H9 (cell line): ENCODE results near the gene RAPH1. TPM values are rescaled to one million over a fixed set of nuclear protein-coding genes. Genes with fewer than 3 reads are reported as not detected.
A peak's percentile ranks its signal among the peaks of the same experiment; 100 is the strongest.

Experiments
- DNase-seq: peaks from one replicate; pipeline ENCODE4 v3.0.0-alpha.2; 2017
- H2AFZ ChIP-seq: one replicate; pipeline ENCODE4 v1.6.1; 2013; ENCODE audit warnings: mild to moderate bottlenecking, low read length, control low read depth, moderate library complexity
- H2AK5ac ChIP-seq: 2 replicates; pipeline ENCODE4 v1.6.1; 2013; ENCODE audit warnings: low read length, control low read depth, mixed read lengths; ENCODE audit not compliant: insufficient read length
- H2BK120ac ChIP-seq: one replicate; pipeline ENCODE4 v1.6.1; 2013; ENCODE audit warnings: low read depth, mild to moderate bottlenecking, low read length, control low read depth, inconsistent platforms; ENCODE audit not compliant: poor library complexity, severe bottlenecking
- H2BK12ac ChIP-seq: 2 replicates; pipeline ENCODE4 v1.6.1; 2013; ENCODE audit warnings: low read length, control low read depth, mixed read lengths, low read depth; ENCODE audit not compliant: insufficient read length
- H2BK15ac ChIP-seq: 2 replicates; pipeline ENCODE4 v1.6.1; 2013; ENCODE audit warnings: low read depth, low read length, control low read depth
- H2BK20ac ChIP-seq: one replicate; pipeline ENCODE4 v1.6.1; 2013; ENCODE audit warnings: low read depth, mild to moderate bottlenecking, low read length, control low read depth, inconsistent platforms; ENCODE audit not compliant: poor library complexity, severe bottlenecking
- H2BK5ac ChIP-seq: 2 replicates; pipeline ENCODE4 v1.6.1; 2013; ENCODE audit warnings: low read length, control low read depth, mixed read lengths; ENCODE audit not compliant: insufficient read length
- H3K14ac ChIP-seq: 2 replicates; pipeline ENCODE4 v1.6.1; 2013; ENCODE audit warnings: low read length, control low read depth; ENCODE audit not compliant: insufficient read depth
- H3K18ac ChIP-seq: 2 replicates; pipeline ENCODE4 v1.6.1; 2013; ENCODE audit warnings: low read depth, mild to moderate bottlenecking, mixed read lengths, low read length, control low read depth; ENCODE audit not compliant: insufficient read length
- H3K23ac ChIP-seq: 2 replicates; pipeline ENCODE4 v1.6.1; 2013; ENCODE audit warnings: low read length, control low read depth, mixed read lengths, low read depth; ENCODE audit not compliant: insufficient read length
- H3K23me2 ChIP-seq: 2 replicates; pipeline ENCODE4 v1.6.1; 2013; ENCODE audit warnings: low read depth, mild to moderate bottlenecking, mixed read lengths, low read length, control low read depth; ENCODE audit not compliant: insufficient read length, poor library complexity, severe bottlenecking
- H3K27ac ChIP-seq: 2 replicates; pipeline ENCODE4 v1.5.1; 2013; ENCODE audit warnings: low read length, control low read depth, mixed read lengths, low read depth; ENCODE audit not compliant: insufficient read length
- H3K27me3 ChIP-seq: 2 replicates; pipeline ENCODE4 v1.6.1; 2013; ENCODE audit warnings: low read length, control low read depth, inconsistent platforms; ENCODE audit not compliant: insufficient read depth
- H3K4ac ChIP-seq: 2 replicates; pipeline ENCODE4 v1.6.1; 2013; ENCODE audit warnings: low read depth, mild to moderate bottlenecking, control low read depth, inconsistent platforms, low read length, moderate library complexity
- H3K4me1 ChIP-seq: 2 replicates; pipeline ENCODE4 v1.6.1; 2013; ENCODE audit warnings: low read length, control low read depth, inconsistent platforms; ENCODE audit not compliant: insufficient read depth
- H3K4me2 ChIP-seq: 2 replicates; pipeline ENCODE4 v1.6.1; 2013; ENCODE audit warnings: low read length, control low read depth, mixed read lengths; ENCODE audit not compliant: insufficient read length, insufficient read depth
- H3K56ac ChIP-seq: 2 replicates; pipeline ENCODE4 v1.6.1; 2013; ENCODE audit warnings: low read depth, mild to moderate bottlenecking, mixed read lengths, low read length, control low read depth; ENCODE audit not compliant: insufficient read length
- H3K79me1 ChIP-seq: 2 replicates; pipeline ENCODE4 v1.6.1; 2013; ENCODE audit warnings: low read depth, mild to moderate bottlenecking, moderate library complexity, low read length, control low read depth, inconsistent platforms; ENCODE audit not compliant: insufficient read depth, poor library complexity, severe bottlenecking
- H3K79me2 ChIP-seq: 2 replicates; pipeline ENCODE4 v1.6.1; 2013; ENCODE audit warnings: low read length, control low read depth, inconsistent platforms; ENCODE audit not compliant: insufficient read depth
- H3K9ac ChIP-seq: 2 replicates; pipeline ENCODE4 v1.6.1; 2013; ENCODE audit warnings: low read length, control low read depth, mixed read lengths; ENCODE audit not compliant: insufficient read length; ENCODE audit errors: extremely low read depth
- H3K9me3 ChIP-seq: one replicate; pipeline ENCODE4 v1.6.1; 2013; ENCODE audit warnings: low read depth, low read length, inconsistent platforms; ENCODE audit not compliant: control insufficient read depth
- H3T11ph ChIP-seq: one replicate; pipeline ENCODE4 v1.6.1; 2013; ENCODE audit warnings: mild to moderate bottlenecking, low read length, control low read depth, inconsistent platforms
- H4K20me1 ChIP-seq: one replicate; pipeline ENCODE4 v1.6.1; 2013; ENCODE audit not compliant: control insufficient read depth, insufficient read length, insufficient read depth
- H4K5ac ChIP-seq: 2 replicates; pipeline ENCODE4 v1.6.1; 2013; ENCODE audit warnings: low read depth, mild to moderate bottlenecking, mixed read lengths, low read length, control low read depth; ENCODE audit not compliant: insufficient read length
- H4K8ac ChIP-seq: replicated peaks from 2 replicates; pipeline ENCODE4 v1.6.1; 2013; ENCODE audit warnings: low read length, control low read depth, mixed read lengths, low read depth; ENCODE audit not compliant: insufficient read length
- H4K91ac ChIP-seq: 2 replicates; pipeline ENCODE4 v1.6.1; 2013; ENCODE audit warnings: low read depth, mild to moderate bottlenecking, moderate library complexity, mixed read lengths, low read length, control low read depth; ENCODE audit not compliant: insufficient read length
- H3K27ac Mint-ChIP-seq, 3 experiments: 2 replicates in 2 of 3; 3 replicates in 1 of 3; pipeline ENCODE4 v1.8.0; 2020 to 2021; ENCODE audit warnings: mixed read lengths in 3 of 3, mild to moderate bottlenecking in 1 of 3, moderate library complexity in 1 of 3
- H3K27me3 Mint-ChIP-seq: 2 replicates; pipeline ENCODE4 v1.8.0; 2021; ENCODE audit warnings: low read depth, mild to moderate bottlenecking, moderate library complexity, mixed read lengths
- H3K36me3 Mint-ChIP-seq, 3 experiments: 2 replicates in 2 of 3; 3 replicates in 1 of 3; pipeline ENCODE4 v1.8.0; 2020 to 2021; ENCODE audit warnings: low read depth in 3 of 3, mixed read lengths in 3 of 3; ENCODE audit not compliant: insufficient read depth in 1 of 3
- H3K4me1 Mint-ChIP-seq, 2 experiments: 2 replicates each; pipeline ENCODE4 v1.8.0; 2020; ENCODE audit warnings: mixed read lengths in 2 of 2
- H3K4me3 Mint-ChIP-seq, 2 experiments: 2 replicates in 1 of 2; 3 replicates in 1 of 2; pipeline ENCODE4 v1.8.0; 2020 to 2021; ENCODE audit warnings: mild to moderate bottlenecking in 2 of 2, mixed read lengths in 2 of 2, moderate library complexity in 1 of 2
- H3K9me3 Mint-ChIP-seq, 2 experiments: 2 replicates in 1 of 2; 3 replicates in 1 of 2; pipeline ENCODE4 v1.8.0; 2020; ENCODE audit warnings: mild to moderate bottlenecking in 2 of 2, mixed read lengths in 2 of 2, moderate library complexity in 1 of 2
- CTCF ChIP-seq: fragments of 200-600 bp; sonication (generic); conservative IDR thresholded peaks from 3 replicates; pipeline ENCODE4 v1.8.0; 2021; ENCODE audit warnings: antibody characterized with exemption, mild to moderate bottlenecking
- WGBS: extraction: QIAGEN DNeasy Blood & Tissue Kit; methylation state at CpG from one replicate; pipeline ENCODE4 v1.1.7; 2013; ENCODE audit warnings: missing lambda C conversion rate, low lambda C conversion rate, mixed read lengths; ENCODE audit not compliant: insufficient read length; ENCODE audit errors: extremely low coverage; 5-methylcytosine and 5-hydroxymethylcytosine counted together
- total RNA-seq: library from RNA; stranded (reverse); gene quantifications from 2 replicates; pipeline ENCODE4 v1.2.1, GENCODE V29; 2021

The RAPH1 gene
- total RNA-seq, 1 experiment from 2014 or later: 17.1 TPM

DNA sequence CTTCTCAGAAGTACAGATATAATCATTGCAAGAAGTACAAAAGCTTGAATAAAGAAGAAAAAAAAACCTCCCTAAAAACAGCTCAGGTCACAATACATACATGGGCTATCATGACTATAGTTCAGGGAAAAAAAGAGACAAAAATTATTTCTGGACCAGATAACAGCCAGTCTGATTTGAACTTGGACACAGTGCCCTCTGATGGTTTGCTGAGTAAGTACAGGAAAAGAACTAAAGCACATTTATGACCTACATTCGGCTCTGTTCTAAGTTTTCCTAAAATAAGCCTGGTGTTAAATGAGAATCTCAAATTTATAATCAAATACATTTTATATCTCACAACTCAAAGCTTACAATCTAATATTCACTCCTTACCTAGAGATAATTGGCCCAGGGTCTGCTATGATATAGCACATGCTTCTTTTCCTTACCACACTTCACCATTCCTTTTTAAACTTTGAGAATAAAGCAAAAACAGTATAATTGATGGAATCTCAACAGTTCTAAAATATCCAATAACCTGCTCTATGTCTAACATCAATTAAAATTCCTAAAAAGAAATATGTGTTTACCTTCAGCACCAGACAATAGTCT, 81.1 kb downstream of the RAPH1 start:
- no peaks in the 10 kb centered on the region for H3K4me1 Mint-ChIP-seq
- Histone ChIP-seq H2AK5ac (no peak overlapping the region), H2AFZ (no peak overlapping the region), H3K14ac (no peak overlapping the region), H2BK20ac (no peak overlapping the region), H3K9ac (no peak overlapping the region), H3K4ac (no peak overlapping the region), H4K8ac (no peak overlapping the region), H3K56ac (no peak overlapping the region), H3K27ac (no peak overlapping the region), H3T11ph (no peak overlapping the region), H3K4me1 (no peaks in the 10 kb centered on the region), H3K79me2 (no peaks in the 10 kb centered on the region), H2BK120ac (no peak overlapping the region), H2BK5ac (no peak overlapping the region), H4K20me1 (no peaks in the 10 kb centered on the region), H3K23me2 (no peaks in the 10 kb centered on the region), H3K4me2 (no peak overlapping the region), H2BK15ac (no peak overlapping the region), H3K18ac (no peak overlapping the region), H4K5ac (no peak overlapping the region), H4K91ac (no peak overlapping the region), H3K9me3 (no peaks in the 10 kb centered on the region), H3K23ac (no peak overlapping the region), H2BK12ac (no peak overlapping the region), H3K27me3 (no peaks in the 10 kb centered on the region), H3K79me1 (no peaks in the 10 kb centered on the region)
- no peak overlapping the region for H3K4me3 Mint-ChIP-seq
- no peaks in the 10 kb centered on the region for H3K9me3 Mint-ChIP-seq
- WGBS: no CpG with 5 or more reads among the region's 1 CpG
- H3K27me3 Mint-ChIP-seq: no peaks in the 10 kb centered on the region
- TF ChIP-seq CTCF: peak; percentile 81
- no peak for DNase-seq
- H3K36me3 Mint-ChIP-seq: peaks cover 0 to 27% (median 20%) of the 10 kb centered on the region in 3 experiments; a peak in 6 of 7 replicates
- H3K27ac Mint-ChIP-seq: no peak overlapping the region
